MG63 (cell line): ENCODE results near the gene NUDT14. TPM values are rescaled to one million over a fixed set of nuclear protein-coding genes. Genes with fewer than 3 reads are reported as not detected.

Experiments used
- DNase-seq: peaks from one replicate; pipeline ENCODE4 v3.0.0-alpha.2; 2020
- H3K27me3 ChIP-seq: fragments of 250-450 bp; sonication (Bioruptor Pico); 2 replicates; pipeline ENCODE4 v1.5.1; 2020; ENCODE audit warnings: mild to moderate bottlenecking, moderate library complexity
- H3K36me3 ChIP-seq: fragments of 250-450 bp; sonication (Bioruptor Pico); 2 replicates; pipeline ENCODE4 v1.5.1; 2020; ENCODE audit warnings: mild to moderate bottlenecking, moderate library complexity
- H3K4me3 ChIP-seq: fragments of 250-450 bp; sonication (Bioruptor Pico); 2 replicates; pipeline ENCODE4 v1.5.1; 2020; ENCODE audit warnings: mild to moderate bottlenecking, moderate library complexity
- H3K9me3 ChIP-seq: fragments of 250-450 bp; sonication (Bioruptor Pico); 2 replicates; pipeline ENCODE4 v1.5.1; 2020; ENCODE audit warnings: mild to moderate bottlenecking, moderate library complexity
- total RNA-seq: library from RNA; depleted of rRNA; stranded (reverse); fragments of >200 nt; shearing (Covaris generic); gene quantifications from 2 replicates; pipeline ENCODE4 v1.2.3, GENCODE V29; 2014; ENCODE audit warnings: low replicate concordance

The NUDT14 gene
- total RNA-seq, 1 experiment from 2014 or later, result 10.0 TPM

DNA sequence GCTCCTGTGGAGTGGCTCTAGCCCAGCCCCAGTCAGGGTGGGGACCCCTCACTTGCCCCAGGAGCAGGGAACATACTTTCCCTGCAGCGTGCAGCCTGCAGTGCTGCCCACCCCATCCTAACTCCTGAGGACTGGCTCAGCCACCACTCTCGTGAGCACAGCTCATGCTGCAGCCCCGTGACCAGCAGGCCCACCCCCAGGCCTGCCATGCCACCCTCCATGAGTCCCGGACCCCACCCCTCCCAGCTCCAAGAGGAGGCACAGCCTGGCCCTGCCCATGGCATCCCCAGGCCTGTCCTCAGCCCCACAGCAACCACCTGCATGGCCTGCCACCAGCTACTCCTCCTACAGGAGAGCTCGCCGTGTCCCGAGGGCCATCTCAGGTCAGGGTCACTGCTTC is 8.6 kb downstream of the NUDT14 start:
- Histone ChIP-seq H3K36me3 (no peaks in the 10 kb centered on the region), H3K9me3 (no peaks in the 10 kb centered on the region)

GRCh38 chr14:105171004-105171673 is 10.0 kb downstream of the NUDT14 start:
- no peak for DNase-seq
- Histone ChIP-seq H3K27me3 (no peaks in the 10 kb centered on the region), H3K4me3 (no peak overlapping the region), H3K9me3 (no peaks in the 10 kb centered on the region), H3K36me3 (no peaks in the 10 kb centered on the region)

More for the DNA sequence above, 8.6 kb downstream of the NUDT14 start:
- DNase-seq, result no peak
- Histone ChIP-seq H3K27me3 (no peaks in the 10 kb centered on the region), H3K4me3 (no peak overlapping the region)

- Histone ChIP-seq H3K4me3 (no peak overlapping the region), H3K27me3 (no peaks in the 10 kb centered on the region), H3K9me3 (no peaks in the 10 kb centered on the region), H3K36me3 (no peaks in the 10 kb centered on the region)
- DNase-seq, result no peak
These were observed 11.1 kb downstream of the NUDT14 start for GRCh38 chr14:105169776-105170655.

GRCh38 chr14:105168979-105169507 is 12.1 kb downstream of the NUDT14 start:
- Histone ChIP-seq H3K36me3 (no peaks in the 10 kb centered on the region), H3K27me3 (no peaks in the 10 kb centered on the region), H3K9me3 (no peaks in the 10 kb centered on the region), H3K4me3 (no peak overlapping the region)
- DNase-seq, result no peak

DNA sequence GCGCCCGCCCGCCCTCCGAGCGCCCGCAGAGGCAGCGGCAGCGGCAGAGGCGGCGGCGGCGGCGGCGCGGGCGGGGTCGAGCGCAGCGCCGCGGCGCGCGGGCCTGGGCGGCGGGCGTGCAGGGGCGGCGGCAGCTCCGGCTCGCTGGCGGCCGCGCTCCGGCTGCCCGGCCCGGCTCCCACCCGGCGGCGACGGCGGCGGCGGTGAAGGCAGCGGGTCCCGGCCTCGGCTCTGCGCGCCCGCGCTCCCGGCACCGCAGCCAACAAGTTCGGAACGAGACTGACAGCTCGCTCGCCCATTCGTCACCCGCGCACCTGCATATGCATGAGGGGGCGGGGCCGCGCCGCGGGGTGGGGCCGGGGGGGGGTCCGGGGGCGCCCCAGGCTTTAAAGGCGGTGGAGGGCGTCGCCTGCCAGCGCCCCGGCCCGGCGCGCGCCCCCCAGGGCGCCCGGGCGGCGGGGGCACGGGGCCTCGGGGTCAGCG is 12.6 kb downstream of the NUDT14 start, which contains the start of gene JAG2:
JAG2 (minus strand) TSS at position 281 of the 483 bp plus-strand sequence. CDS start 356 bp downstream, outside the sequence.
- H3K4me3 ChIP-seq, result peak within 1 kb of the TSS; percentile 42
- no peaks in the 10 kb centered on the region for H3K9me3 ChIP-seq
- peak; percentile 57 for DNase-seq
- no peaks in the 10 kb centered on the region for H3K36me3 ChIP-seq
- H3K27me3 ChIP-seq, result no peaks in the 10 kb centered on the region

- Histone ChIP-seq H3K27me3 (no peaks in the 10 kb centered on the region), H3K36me3 (no peaks in the 10 kb centered on the region), H3K9me3 (no peaks in the 10 kb centered on the region), H3K4me3 (peak overlapping the region; percentile 42)
- no peak for DNase-seq
These were observed 13.1 kb downstream of the NUDT14 start for GRCh38 chr14:105168093-105168420.

DNA sequence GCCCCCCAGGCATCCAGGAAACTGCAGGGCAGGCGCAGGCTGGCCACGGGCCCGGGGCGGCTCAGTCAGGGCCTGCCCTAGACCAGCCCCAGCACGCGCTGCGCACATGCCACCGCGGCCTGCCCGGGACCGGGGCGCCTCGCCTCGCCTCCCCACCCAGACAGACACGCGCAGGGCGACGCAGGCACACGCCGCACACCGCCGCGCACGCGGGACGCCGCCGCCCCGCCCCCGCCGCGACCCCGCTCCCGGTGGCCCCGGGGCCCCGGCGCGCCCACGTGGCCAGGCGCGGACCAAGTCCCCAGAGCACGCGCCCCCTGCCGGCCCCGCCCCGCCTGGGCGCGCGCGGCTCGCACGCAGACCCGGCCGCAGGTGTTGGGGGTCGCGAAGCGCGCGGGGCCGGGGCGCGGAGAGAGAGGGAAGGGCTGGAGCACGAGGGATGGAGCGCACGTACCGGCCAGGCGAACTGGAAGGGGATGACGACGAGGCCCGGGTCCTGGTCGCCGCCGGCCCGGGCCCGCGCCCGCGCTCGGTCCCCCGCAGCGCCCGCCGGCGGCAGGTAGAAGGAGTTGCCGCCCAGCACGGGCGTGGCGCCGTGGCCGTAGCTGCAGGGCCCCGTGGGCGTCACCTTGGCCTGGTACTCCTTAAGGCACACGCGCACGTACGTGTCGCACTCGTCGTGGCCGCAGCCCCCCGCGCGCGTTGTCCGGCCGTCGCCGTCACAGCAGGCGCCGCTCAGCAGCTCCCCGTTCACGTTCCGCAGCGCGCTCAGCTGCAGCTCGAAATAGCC is 13.6 kb downstream of the NUDT14 start:
- Histone ChIP-seq H3K9me3 (no peaks in the 10 kb centered on the region), H3K27me3 (no peaks in the 10 kb centered on the region), H3K36me3 (no peaks in the 10 kb centered on the region), H3K4me3 (peak overlapping the region; percentile 42)
- DNase-seq, result peak; percentile 7

- Histone ChIP-seq H3K36me3 (no peaks in the 10 kb centered on the region), H3K4me3 (peak overlapping the region; percentile 6; the same call in 1 of the 2 replicates), H3K27me3 (no peaks in the 10 kb centered on the region), H3K9me3 (no peaks in the 10 kb centered on the region)
- DNase-seq, result no peak
These were observed 14.4 kb downstream of the NUDT14 start for GRCh38 chr14:105166571-105167302.

DNA sequence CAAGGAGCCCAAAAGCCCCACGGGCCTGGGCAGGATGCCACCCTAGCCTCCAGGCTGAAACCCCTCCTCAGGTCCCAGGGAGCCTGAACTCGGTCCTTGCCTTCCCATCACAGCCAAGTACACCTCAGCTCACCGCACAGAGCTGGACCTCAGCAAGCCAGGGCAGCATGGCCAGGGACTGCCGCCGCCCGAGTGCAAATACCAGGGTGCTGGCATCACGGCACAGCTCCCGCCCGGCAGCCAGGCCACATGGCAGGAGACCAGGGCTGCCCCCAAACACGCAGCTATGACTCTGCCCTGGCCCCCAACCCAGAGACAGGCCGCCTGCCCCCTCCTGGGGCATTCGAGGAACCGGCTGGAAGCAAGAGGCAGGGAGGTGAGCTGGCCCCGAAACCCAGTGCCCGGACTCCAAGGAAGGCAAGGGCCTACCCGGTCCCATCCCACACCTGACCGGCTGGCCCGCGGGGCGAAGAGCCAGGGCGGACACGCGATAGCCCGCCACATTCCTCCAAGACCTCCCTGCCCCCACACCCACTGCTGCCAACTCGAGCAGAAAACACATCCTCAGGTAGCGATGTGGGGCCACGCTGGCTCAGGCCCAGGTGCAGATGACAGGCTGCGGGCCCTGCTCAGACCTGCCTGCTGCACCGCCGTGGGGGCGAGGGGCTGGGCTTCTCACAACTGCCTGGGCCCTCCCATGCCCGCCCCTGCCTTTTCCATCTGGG is 15.2 kb downstream of the NUDT14 start:
- DNase-seq, result peak; percentile 48
- Histone ChIP-seq H3K27me3 (no peaks in the 10 kb centered on the region), H3K36me3 (no peaks in the 10 kb centered on the region), H3K4me3 (no peak overlapping the region), H3K9me3 (no peaks in the 10 kb centered on the region)

DNA sequence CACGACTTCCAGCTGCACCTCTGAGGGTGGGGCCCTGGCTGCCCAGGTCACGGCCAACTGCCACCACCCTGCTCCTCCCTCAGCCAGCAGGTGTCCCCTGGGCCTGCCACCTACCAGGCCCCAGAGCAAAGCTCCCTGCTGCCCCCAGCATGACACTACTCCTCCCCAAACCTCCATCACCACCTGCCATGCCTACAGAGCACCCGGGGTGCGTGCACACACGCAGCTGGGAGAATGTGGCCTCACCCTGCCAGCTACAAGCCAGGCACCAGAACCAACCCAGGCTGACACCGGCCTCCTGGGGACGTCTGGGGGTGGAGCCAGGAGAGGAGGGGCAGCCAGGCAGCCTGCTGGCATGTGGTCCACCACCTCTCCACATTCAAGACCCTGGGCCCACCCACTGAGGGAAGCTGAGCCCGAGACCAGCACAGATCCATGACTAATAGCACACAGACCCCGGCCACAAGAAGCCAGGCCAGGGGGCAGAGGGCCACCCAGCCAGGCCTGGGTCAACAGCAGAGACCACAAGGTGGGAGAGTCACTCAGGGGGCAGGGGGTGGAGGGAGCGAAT is 15.9 kb downstream of the NUDT14 start:
- Histone ChIP-seq H3K4me3 (no peak overlapping the region), H3K9me3 (no peaks in the 10 kb centered on the region), H3K36me3 (no peaks in the 10 kb centered on the region), H3K27me3 (no peaks in the 10 kb centered on the region)
- peak; percentile 17 for DNase-seq

- no peak for DNase-seq
- no peaks in the 10 kb centered on the region for H3K36me3 ChIP-seq
- no peak overlapping the region for H3K4me3 ChIP-seq
- no peaks in the 10 kb centered on the region for H3K27me3 ChIP-seq
- no peaks in the 10 kb centered on the region for H3K9me3 ChIP-seq
These were observed 17.9 kb downstream of the NUDT14 start for GRCh38 chr14:105163040-105163742.

DNA sequence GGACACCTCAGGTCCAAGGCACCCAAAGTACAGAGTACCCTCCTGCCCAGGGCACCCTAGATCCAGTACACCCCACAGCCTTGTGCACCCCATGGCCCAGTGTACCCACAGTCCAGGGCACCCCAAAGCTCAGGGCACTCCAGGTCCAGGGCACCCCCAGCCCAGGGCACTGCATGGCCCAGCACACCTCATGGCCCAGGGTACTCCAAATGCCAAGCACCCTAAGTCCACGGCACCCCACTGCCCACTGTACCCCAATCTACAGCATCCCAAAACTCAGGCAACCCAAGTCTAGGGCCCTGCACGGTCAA is 18.5 kb downstream of the NUDT14 start:
- Histone ChIP-seq H3K4me3 (no peak overlapping the region), H3K27me3 (no peaks in the 10 kb centered on the region), H3K36me3 (no peaks in the 10 kb centered on the region), H3K9me3 (no peaks in the 10 kb centered on the region)
- no peak for DNase-seq

DNA sequence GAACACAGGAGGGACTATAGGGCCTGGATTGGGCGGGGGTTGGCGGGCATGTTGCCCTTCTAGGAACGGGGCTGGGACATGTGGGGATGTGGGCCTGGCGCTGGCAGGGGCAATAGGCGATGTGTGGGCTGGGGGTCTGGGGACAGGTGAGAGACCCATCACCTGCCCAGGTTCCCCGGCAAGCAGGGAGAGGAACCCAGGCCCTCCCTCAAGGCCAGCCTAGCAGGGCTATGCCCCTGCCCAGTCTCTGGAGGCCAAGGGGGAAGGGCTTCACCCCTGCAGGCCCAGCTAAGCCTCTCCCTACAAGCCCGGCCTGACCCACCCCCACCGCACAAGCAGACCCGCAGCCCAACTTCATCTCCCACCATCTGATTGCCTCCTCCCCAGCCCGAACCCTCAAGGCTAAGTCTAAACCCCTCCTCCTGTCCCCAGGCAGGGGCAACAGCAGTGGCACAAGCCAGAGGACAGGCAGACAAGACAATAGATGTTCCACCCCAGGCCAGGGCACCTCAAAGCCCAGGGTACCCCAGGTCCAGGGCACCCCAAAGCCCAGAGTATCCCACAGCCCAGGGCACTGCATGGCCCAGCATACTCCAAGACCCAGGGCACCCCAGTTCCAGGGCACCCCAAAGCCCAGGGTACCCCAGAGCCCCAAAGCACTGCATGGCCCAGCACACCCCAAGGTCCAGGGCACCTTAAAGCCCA is 19.0 kb downstream of the NUDT14 start:
- DNase-seq, result no peak
- Histone ChIP-seq H3K27me3 (no peaks in the 10 kb centered on the region), H3K4me3 (no peak overlapping the region), H3K36me3 (no peaks in the 10 kb centered on the region), H3K9me3 (no peaks in the 10 kb centered on the region)

- no peak for DNase-seq
- H3K27me3 ChIP-seq, result no peaks in the 10 kb centered on the region
- H3K36me3 ChIP-seq, result no peaks in the 10 kb centered on the region
- H3K9me3 ChIP-seq, result no peaks in the 10 kb centered on the region
- H3K4me3 ChIP-seq, result no peak overlapping the region
These were observed 19.8 kb downstream of the NUDT14 start for GRCh38 chr14:105161309-105161708.
